Liver (tissue), 9 donors: Measurements from ENCODE around the gene TEDC2. TPM values are rescaled to one million over a fixed set of nuclear protein-coding genes. Genes with fewer than 3 reads are reported as not detected.
A peak's percentile ranks its signal among the peaks of the same experiment; 100 is the strongest.

Experiments used
- DNase-seq: peaks from one replicate; pipeline ENCODE4 v3.0.0-alpha.2; 2017; ENCODE audit warnings: low spot score
- H3K27ac ChIP-seq, 2 donors: one replicate each; pipeline ENCODE4 v1.7.0; 2013; ENCODE audit warnings: inconsistent platforms in 2 of 2, low read length in 2 of 2, control low read depth in 1 of 2, low read depth in 1 of 2, mild to moderate bottlenecking in 1 of 2
- H3K27me3 ChIP-seq, 4 donors: one replicate each; pipeline versions ENCODE4 v1.6.1 to v1.7.0; 2013; ENCODE audit warnings: low read length in 3 of 4, inconsistent platforms in 1 of 4, mild to moderate bottlenecking in 1 of 4, moderate library complexity in 1 of 4; ENCODE audit not compliant: control insufficient read depth in 4 of 4, insufficient read depth in 4 of 4
- H3K36me3 ChIP-seq, 4 donors: one replicate each; pipeline versions ENCODE4 v1.6.1 to v1.7.0; 2013; ENCODE audit warnings: low read length in 3 of 4, mild to moderate bottlenecking in 3 of 4, low read depth in 1 of 4, moderate library complexity in 1 of 4; ENCODE audit not compliant: control insufficient read depth in 4 of 4, insufficient read depth in 3 of 4
- H3K4me1 ChIP-seq, 4 donors: one replicate each; pipeline versions ENCODE4 v1.6.1 to v1.7.0; 2013; ENCODE audit warnings: low read length in 3 of 4, mild to moderate bottlenecking in 3 of 4, moderate library complexity in 1 of 4; ENCODE audit not compliant: control insufficient read depth in 4 of 4, insufficient read depth in 4 of 4
- H3K4me3 ChIP-seq, 3 donors: one replicate each; pipeline versions ENCODE4 v1.6.1 to v1.7.0; 2013; ENCODE audit warnings: low read length in 3 of 3, control low read depth in 1 of 3, low read depth in 1 of 3, mild to moderate bottlenecking in 1 of 3
- H3K9ac ChIP-seq, 2 donors: one replicate each; pipeline ENCODE4 v1.7.0; 2013; ENCODE audit warnings: low read length in 2 of 2, mild to moderate bottlenecking in 2 of 2, moderate library complexity in 2 of 2, control low read depth in 1 of 2, low read depth in 1 of 2
- H3K9me3 ChIP-seq, 4 donors: one replicate each; pipeline versions ENCODE4 v1.6.1 to v1.7.0; 2013; ENCODE audit warnings: low read length in 3 of 4; ENCODE audit not compliant: control insufficient read depth in 4 of 4
- EGR1 ChIP-seq, 2 donors: IDR thresholded peaks; 2 replicates each; pipeline ENCODE4 v1.6.1; 2016 to 2018; ENCODE audit warnings: antibody characterized with exemption in 2 of 2, low read depth in 2 of 2
- FOXA2 ChIP-seq: IDR thresholded peaks from 2 replicates; pipeline ENCODE4 v1.6.1; 2016; ENCODE audit warnings: antibody characterized with exemption
- GABPA ChIP-seq, 2 donors: IDR thresholded peaks in 1 of 2; conservative IDR thresholded peaks in 1 of 2; 2 replicates each; pipeline ENCODE4 v1.6.1; 2016; ENCODE audit warnings: antibody characterized with exemption in 2 of 2, mild to moderate bottlenecking in 1 of 2, moderate library complexity in 1 of 2
- HNF4A ChIP-seq, 2 donors: conservative IDR thresholded peaks; 2 replicates each; pipeline ENCODE4 v1.6.1; 2016; ENCODE audit warnings: antibody characterized with exemption in 2 of 2, mild to moderate bottlenecking in 2 of 2
- JUND ChIP-seq, 2 donors: IDR thresholded peaks; 2 replicates each; pipeline ENCODE4 v1.6.1; 2016; ENCODE audit warnings: antibody characterized with exemption in 2 of 2
- NR2F2 ChIP-seq: IDR thresholded peaks from 2 replicates; pipeline ENCODE4 v1.6.1; 2016; ENCODE audit warnings: antibody characterized with exemption
- RAD21 ChIP-seq, 2 donors: IDR thresholded peaks; 2 replicates each; pipeline ENCODE4 v1.6.1; 2016; ENCODE audit warnings: antibody characterized with exemption in 2 of 2, mild to moderate bottlenecking in 2 of 2
- RXRA ChIP-seq, 2 donors: IDR thresholded peaks; 2 replicates each; pipeline ENCODE4 v1.6.1; 2017 to 2018; ENCODE audit warnings: antibody characterized with exemption in 2 of 2, mild to moderate bottlenecking in 1 of 2
- SP1 ChIP-seq: IDR thresholded peaks from 2 replicates; pipeline ENCODE4 v1.6.1; 2018; ENCODE audit warnings: antibody characterized with exemption, mild to moderate bottlenecking
- TAF1 ChIP-seq: conservative IDR thresholded peaks from 2 replicates; pipeline ENCODE4 v1.6.1; 2016; ENCODE audit warnings: antibody characterized with exemption, mild to moderate bottlenecking
- YY1 ChIP-seq: IDR thresholded peaks from 2 replicates; pipeline ENCODE4 v1.6.1; 2016; ENCODE audit warnings: antibody characterized with exemption, mild to moderate bottlenecking
- WGBS: extraction: QIAGEN DNeasy Blood & Tissue Kit; methylation state at CpG from one replicate; pipeline ENCODE4 v1.1.7; 2013; 5-methylcytosine and 5-hydroxymethylcytosine counted together
- polyA plus RNA-seq, 2 donors: library from polyadenylated mRNA; stranded (reverse) in 1 of 2; unstranded in 1 of 2; fragments of 200-250 nt in 1 of 2; fragments of >200 nt in 1 of 2; fragmentation: Nextera tagmentation in 1 of 2; extraction: Ambion mirVana in 1 of 2; gene quantifications; one replicate each; pipeline versions ENCODE4 v1.2.1 to v1.2.3, GENCODE V29; 2013 to 2015
- total RNA-seq, 2 donors: library from RNA; depleted of rRNA; stranded (reverse); fragments of >200 nt; gene quantifications; one replicate each; pipeline ENCODE4 v1.2.3, GENCODE V29; 2014
- TF ChIP-seq, protein P1 (sequence below): IDR thresholded peaks from 2 replicates; pipeline ENCODE4 v1.6.1; 2016; ENCODE audit warnings: antibody characterized with exemption
- TF ChIP-seq, protein P2 (sequence below): fragments of 150-350 bp; IDR thresholded peaks from 2 replicates; pipeline ENCODE4 v1.5.1; 2017; ENCODE audit warnings: improper control_type of control experiment, low read depth, low read length; ENCODE audit not compliant: missing input control
- TF ChIP-seq, protein P3 (sequence below): IDR thresholded peaks from 2 replicates; pipeline ENCODE4 v1.6.1; 2016; ENCODE audit warnings: antibody characterized with exemption, mild to moderate bottlenecking
- TF ChIP-seq, protein P4 (sequence below): IDR thresholded peaks from 2 replicates; pipeline ENCODE4 v1.6.1; 2016; ENCODE audit warnings: antibody characterized with exemption
- donor health status: healthy.
- donor health status: healthy.
- donor health status: healthy.
- donor health status: healthy.
- donor health status: healthy.

The TEDC2 gene
- total and polyA plus RNA-seq, 4 donors: 0.71 to 6.7 (median 1.1) TPM

DNA sequence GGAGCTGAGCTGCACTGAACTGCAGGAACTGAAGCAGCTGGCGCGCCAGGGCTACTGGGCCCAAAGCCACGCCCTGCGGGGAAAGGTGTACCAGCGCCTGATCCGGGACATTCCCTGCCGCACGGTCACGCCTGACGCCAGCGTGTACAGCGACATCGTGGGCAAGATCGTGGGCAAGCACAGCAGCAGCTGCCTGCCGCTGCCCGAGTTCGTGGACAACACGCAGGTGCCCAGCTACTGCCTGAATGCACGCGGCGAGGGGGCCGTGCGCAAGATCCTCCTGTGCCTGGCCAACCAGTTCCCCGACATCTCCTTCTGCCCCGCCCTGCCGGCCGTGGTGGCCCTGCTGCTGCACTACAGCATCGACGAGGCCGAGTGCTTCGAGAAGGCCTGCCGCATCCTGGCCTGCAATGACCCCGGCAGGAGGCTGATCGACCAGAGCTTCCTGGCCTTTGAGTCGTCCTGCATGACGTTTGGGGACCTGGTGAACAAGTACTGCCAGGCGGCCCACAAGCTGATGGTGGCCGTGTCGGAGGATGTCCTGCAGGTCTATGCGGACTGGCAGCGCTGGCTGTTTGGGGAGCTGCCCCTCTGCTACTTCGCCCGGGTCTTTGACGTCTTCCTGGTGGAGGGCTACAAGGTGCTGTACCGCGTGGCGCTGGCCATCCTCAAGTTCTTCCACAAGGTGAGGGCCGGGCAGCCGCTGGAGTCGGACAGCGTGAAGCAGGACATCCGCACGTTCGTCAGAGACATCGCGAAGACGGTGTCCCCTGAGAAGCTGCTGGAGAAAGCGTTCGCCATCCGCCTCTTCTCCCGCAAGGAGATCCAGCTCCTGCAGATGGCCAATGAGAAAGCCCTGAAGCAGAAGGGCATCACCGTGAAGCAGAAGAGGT is 36.6 kb downstream of the TEDC2 start:
- Histone ChIP-seq H3K36me3 (peaks cover 0 to 9% (median under 1%) of the 10 kb centered on the region in 4 donors), H3K4me3 (no peak overlapping the region), H3K9ac (no peak overlapping the region), H3K27ac (no peak overlapping the region), H3K27me3 (no peaks in the 10 kb centered on the region), H3K9me3 (no peaks in the 10 kb centered on the region), H3K4me1 (peaks cover 17 to 39% (median 30%) of the 10 kb centered on the region in 4 donors)
- TF ChIP-seq, protein P1, sequence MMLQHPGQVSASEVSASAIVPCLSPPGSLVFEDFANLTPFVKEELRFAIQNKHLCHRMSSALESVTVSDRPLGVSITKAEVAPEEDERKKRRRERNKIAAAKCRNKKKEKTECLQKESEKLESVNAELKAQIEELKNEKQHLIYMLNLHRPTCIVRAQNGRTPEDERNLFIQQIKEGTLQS: no peak
- no peak for TF ChIP-seq EGR1 (IDR thresholded peaks at IDR 0.05; ENCODE audit: low read depth in 2 of 2)
- no peak for TF ChIP-seq HNF4A (conservative IDR thresholded peaks at IDR 0.05)
- TF ChIP-seq SP1: no peak
- no peak for TF ChIP-seq YY1
- no peak for DNase-seq
- WGBS: 96% methylated on average over 62 of the region's 62 CpGs

DNA sequence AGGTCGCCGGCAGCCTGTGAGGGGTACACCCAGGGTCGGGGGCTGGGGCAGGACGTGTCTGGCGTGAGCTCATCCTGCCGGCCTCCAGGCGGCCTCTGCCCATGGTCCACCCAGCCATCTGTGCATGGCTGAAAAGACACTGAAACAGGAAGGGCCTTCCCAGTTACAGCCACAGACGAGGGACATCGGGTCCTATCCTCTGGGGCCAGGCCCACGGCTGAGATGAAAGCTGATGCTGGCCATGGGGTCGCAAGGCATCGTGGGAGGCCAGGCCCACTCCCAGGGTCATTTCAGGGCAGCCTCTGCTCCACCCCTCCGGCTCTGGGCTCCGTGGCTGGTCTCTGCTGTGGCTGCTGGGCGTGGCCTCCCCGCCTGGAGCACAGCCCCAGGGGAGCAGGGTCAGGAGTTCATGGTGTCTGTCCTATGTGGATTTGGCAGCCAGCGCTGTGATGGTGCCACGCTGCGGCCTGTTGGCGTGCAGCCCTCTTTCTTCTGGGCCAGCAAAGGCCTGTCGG is 37.3 kb downstream of the TEDC2 start:
- peak overlapping the region in 1 of 2 donors; percentile 58 for H3K9ac ChIP-seq
- H3K36me3 ChIP-seq: peaks cover 0 to 9% (median under 1%) of the 10 kb centered on the region in 4 donors
- H3K4me1 ChIP-seq: peaks cover 18 to 44% (median 31%) of the 10 kb centered on the region in 4 donors
- WGBS: 37% methylated on average over 21 of the region's 21 CpGs
- no peaks in the 10 kb centered on the region for H3K9me3 ChIP-seq
- peak overlapping the region in 1 of 2 donors; percentile 48 for H3K27ac ChIP-seq
- H3K27me3 ChIP-seq: no peaks in the 10 kb centered on the region
- no peak overlapping the region for H3K4me3 ChIP-seq
- peak; percentile 89 to 96 for TF ChIP-seq RXRA (IDR thresholded peaks at IDR 0.05)
- peak; percentile 6 for TF ChIP-seq FOXA2
- peak; percentile 84 for TF ChIP-seq SP1
- TF ChIP-seq RAD21 (IDR thresholded peaks at IDR 0.05): peak; percentile 67 to 74
- TF ChIP-seq, protein P2, sequence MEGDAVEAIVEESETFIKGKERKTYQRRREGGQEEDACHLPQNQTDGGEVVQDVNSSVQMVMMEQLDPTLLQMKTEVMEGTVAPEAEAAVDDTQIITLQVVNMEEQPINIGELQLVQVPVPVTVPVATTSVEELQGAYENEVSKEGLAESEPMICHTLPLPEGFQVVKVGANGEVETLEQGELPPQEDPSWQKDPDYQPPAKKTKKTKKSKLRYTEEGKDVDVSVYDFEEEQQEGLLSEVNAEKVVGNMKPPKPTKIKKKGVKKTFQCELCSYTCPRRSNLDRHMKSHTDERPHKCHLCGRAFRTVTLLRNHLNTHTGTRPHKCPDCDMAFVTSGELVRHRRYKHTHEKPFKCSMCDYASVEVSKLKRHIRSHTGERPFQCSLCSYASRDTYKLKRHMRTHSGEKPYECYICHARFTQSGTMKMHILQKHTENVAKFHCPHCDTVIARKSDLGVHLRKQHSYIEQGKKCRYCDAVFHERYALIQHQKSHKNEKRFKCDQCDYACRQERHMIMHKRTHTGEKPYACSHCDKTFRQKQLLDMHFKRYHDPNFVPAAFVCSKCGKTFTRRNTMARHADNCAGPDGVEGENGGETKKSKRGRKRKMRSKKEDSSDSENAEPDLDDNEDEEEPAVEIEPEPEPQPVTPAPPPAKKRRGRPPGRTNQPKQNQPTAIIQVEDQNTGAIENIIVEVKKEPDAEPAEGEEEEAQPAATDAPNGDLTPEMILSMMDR: no peak
- peak; percentile 62 to 72 for TF ChIP-seq HNF4A (conservative IDR thresholded peaks at IDR 0.05)
- no peak for TF ChIP-seq JUND (IDR thresholded peaks at IDR 0.05)
- TF ChIP-seq, protein P3, sequence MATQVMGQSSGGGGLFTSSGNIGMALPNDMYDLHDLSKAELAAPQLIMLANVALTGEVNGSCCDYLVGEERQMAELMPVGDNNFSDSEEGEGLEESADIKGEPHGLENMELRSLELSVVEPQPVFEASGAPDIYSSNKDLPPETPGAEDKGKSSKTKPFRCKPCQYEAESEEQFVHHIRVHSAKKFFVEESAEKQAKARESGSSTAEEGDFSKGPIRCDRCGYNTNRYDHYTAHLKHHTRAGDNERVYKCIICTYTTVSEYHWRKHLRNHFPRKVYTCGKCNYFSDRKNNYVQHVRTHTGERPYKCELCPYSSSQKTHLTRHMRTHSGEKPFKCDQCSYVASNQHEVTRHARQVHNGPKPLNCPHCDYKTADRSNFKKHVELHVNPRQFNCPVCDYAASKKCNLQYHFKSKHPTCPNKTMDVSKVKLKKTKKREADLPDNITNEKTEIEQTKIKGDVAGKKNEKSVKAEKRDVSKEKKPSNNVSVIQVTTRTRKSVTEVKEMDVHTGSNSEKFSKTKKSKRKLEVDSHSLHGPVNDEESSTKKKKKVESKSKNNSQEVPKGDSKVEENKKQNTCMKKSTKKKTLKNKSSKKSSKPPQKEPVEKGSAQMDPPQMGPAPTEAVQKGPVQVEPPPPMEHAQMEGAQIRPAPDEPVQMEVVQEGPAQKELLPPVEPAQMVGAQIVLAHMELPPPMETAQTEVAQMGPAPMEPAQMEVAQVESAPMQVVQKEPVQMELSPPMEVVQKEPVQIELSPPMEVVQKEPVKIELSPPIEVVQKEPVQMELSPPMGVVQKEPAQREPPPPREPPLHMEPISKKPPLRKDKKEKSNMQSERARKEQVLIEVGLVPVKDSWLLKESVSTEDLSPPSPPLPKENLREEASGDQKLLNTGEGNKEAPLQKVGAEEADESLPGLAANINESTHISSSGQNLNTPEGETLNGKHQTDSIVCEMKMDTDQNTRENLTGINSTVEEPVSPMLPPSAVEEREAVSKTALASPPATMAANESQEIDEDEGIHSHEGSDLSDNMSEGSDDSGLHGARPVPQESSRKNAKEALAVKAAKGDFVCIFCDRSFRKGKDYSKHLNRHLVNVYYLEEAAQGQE: peak; percentile 17
- TF ChIP-seq NR2F2: peak; percentile 83
- TF ChIP-seq TAF1: no peak
- TF ChIP-seq YY1: peak; percentile 63
- peak in 1 of 2 donors; percentile 21 for TF ChIP-seq GABPA (IDR thresholded peaks at IDR 0.05 in 1 of 2, conservative IDR thresholded peaks at IDR 0.05 in 1 of 2)
- TF ChIP-seq, protein P4, sequence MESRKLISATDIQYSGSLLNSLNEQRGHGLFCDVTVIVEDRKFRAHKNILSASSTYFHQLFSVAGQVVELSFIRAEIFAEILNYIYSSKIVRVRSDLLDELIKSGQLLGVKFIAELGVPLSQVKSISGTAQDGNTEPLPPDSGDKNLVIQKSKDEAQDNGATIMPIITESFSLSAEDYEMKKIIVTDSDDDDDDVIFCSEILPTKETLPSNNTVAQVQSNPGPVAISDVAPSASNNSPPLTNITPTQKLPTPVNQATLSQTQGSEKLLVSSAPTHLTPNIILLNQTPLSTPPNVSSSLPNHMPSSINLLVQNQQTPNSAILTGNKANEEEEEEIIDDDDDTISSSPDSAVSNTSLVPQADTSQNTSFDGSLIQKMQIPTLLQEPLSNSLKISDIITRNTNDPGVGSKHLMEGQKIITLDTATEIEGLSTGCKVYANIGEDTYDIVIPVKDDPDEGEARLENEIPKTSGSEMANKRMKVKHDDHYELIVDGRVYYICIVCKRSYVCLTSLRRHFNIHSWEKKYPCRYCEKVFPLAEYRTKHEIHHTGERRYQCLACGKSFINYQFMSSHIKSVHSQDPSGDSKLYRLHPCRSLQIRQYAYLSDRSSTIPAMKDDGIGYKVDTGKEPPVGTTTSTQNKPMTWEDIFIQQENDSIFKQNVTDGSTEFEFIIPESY: no peak
- DNase-seq: no peak
